Progenitor cell of endocrine pancreas (in vitro differentiated cells): ENCODE measurements around the gene ZNF491. TPM values are rescaled to one million over a fixed set of nuclear protein-coding genes. Genes with fewer than 3 reads are reported as not detected.
A peak's percentile ranks its signal among the peaks of the same experiment; 100 is the strongest.
"Not testable (repeated sequence)": the region's sequence is repeated elsewhere in the genome, so short reads cannot be mapped to it uniquely, and the experiment has no call there.

ENCODE experiments used
- DNase-seq: peaks from one replicate; pipeline ENCODE4 v3.0.0; 2021; ENCODE audit warnings: low spot score; ENCODE audit not compliant: unreplicated experiment
- H3K27ac Mint-ChIP-seq: 2 replicates; pipeline ENCODE4 v1.8.0; 2021; ENCODE audit warnings: mild to moderate bottlenecking, moderate library complexity, mixed read lengths
- H3K27me3 Mint-ChIP-seq: 2 replicates; pipeline ENCODE4 v1.8.0; 2021; ENCODE audit warnings: mixed read lengths
- H3K36me3 Mint-ChIP-seq: 2 replicates; pipeline ENCODE4 v1.8.0; 2022; ENCODE audit warnings: mixed read lengths; ENCODE audit not compliant: insufficient read depth
- H3K4me1 Mint-ChIP-seq: 2 replicates; pipeline ENCODE4 v1.8.0; 2021; ENCODE audit warnings: low read depth, mixed read lengths
- H3K4me3 Mint-ChIP-seq: 2 replicates; pipeline ENCODE4 v1.8.0; 2021; ENCODE audit warnings: low read depth, mild to moderate bottlenecking, moderate library complexity, mixed read lengths
- H3K9me3 Mint-ChIP-seq: 2 replicates; pipeline ENCODE4 v1.8.0; 2021; ENCODE audit warnings: low read depth, mixed read lengths
- CTCF ChIP-seq: fragments of 200-600 bp; sonication (generic); IDR thresholded peaks from one replicate; pipeline ENCODE4 v1.5.0; 2021; ENCODE audit warnings: antibody characterized with exemption, mild to moderate bottlenecking; ENCODE audit not compliant: unreplicated experiment
- total RNA-seq: library from RNA; stranded (reverse); gene quantifications from 2 replicates; pipeline ENCODE4 v1.2.1, GENCODE V29; 2021

ZNF491 gene
- total RNA-seq, 1 donor from 2014 or later = 6.5 TPM

DNA sequence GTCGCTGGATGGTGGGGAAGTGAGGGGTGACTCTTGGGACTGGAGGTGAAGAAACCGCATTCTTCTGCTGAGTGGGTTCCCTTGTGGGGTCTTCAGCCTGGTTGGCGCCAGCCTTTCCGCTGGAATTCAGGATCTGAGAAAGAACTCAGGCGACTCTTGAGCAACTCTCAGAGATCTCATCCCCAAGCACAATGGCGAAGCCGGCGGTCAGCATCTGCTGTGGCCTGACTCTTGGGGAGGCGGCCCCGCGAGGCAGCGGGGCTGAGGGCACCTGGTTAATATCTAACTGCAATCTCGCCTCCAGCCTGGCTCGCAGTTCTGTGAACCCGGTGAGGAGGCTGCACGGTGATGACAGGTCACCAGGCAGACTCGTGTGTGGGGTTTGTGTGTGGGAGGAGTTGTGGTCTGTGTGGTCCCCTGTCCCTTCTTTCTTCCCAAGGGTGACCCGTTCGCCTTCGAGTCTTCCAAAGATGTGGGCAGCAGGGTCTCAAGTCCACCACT is 30.6 kb upstream of the ZNF491 start:
- Mint-ChIP-seq H3K36me3 (peaks cover 19% of the 10 kb centered on the region), H3K9me3 (peaks cover 22% of the 10 kb centered on the region), H3K27ac (peak overlapping the region; percentile 97), H3K4me3 (peak overlapping the region; percentile 97), H3K27me3 (peaks cover 25% of the 10 kb centered on the region), H3K4me1 (peaks cover 10% of the 10 kb centered on the region)
- DNase-seq = peak; percentile 41
- no peak for TF ChIP-seq CTCF

GRCh38 chr19:11769995-11770394 is 28.3 kb upstream of the ZNF491 start:
- Mint-ChIP-seq H3K27ac (no peak overlapping the region), H3K4me1 (peaks cover 10% of the 10 kb centered on the region), H3K36me3 (peaks cover 28% of the 10 kb centered on the region), H3K4me3 (no peak overlapping the region), H3K9me3 (peaks cover 36% of the 10 kb centered on the region), H3K27me3 (peaks cover 5% of the 10 kb centered on the region)
- TF ChIP-seq CTCF = no peak
- no peak for DNase-seq

- H3K9me3 Mint-ChIP-seq = peaks cover 45% of the 10 kb centered on the region
- H3K36me3 Mint-ChIP-seq = peaks cover 34% of the 10 kb centered on the region
- H3K4me1 Mint-ChIP-seq, H3K27me3 Mint-ChIP-seq, H3K4me3 Mint-ChIP-seq, DNase-seq, H3K27ac Mint-ChIP-seq: not testable (repeated sequence)
These were observed 26.8 kb upstream of the ZNF491 start for GRCh38 chr19:11771520-11771919.

DNA sequence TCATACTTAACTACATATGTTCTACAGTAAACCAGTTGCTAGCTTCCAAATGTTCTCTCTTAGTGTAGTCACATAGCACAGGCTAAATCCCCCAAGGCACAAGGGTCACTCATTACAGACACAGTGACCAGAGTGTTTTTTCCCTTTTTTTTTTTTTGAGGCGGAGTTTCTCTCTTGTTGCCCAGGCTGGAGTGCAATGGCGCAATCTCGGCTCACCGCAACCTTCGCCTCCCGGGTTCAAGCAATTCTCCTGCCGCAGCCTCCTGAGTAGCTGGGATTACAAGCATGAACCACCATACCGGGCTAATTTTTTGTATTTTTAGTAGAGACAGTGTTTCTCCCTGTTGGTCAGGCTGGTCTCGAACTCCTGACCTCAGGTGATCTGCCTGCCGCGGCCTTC is 21.7 kb upstream of the ZNF491 start:
- Mint-ChIP-seq H3K36me3 (peaks cover 65% of the 10 kb centered on the region), H3K9me3 (peaks cover 55% of the 10 kb centered on the region)
- H3K27ac Mint-ChIP-seq, H3K4me3 Mint-ChIP-seq, H3K4me1 Mint-ChIP-seq, H3K27me3 Mint-ChIP-seq, DNase-seq: not testable (repeated sequence)

DNA sequence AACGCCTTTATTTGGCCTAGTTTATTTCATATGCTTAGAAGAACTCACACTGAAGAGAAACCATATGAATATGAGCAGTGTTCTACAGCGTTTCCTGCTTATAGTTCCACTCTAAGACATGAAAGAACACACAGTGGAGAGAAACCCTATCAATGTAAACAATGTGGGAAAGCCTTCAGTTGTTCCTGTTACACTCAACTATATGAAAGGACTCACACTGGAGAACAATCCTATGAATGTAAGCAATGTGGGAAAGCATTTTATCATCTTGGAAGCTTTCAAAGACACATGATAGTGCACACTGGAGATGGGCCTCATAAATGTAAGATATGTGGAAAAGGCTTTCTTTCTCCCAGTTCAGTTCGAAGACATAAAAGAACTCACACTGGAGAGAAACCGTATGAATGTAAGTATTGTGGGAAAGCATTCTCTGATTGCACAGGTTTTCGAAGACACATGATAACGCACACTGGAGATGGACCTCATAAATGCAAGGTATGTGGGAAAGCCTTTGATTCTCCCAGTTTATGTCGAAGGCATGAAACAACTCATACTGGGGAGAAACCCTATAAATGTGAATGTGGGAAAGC is 17.8 kb upstream of the ZNF491 start:
- peaks cover 49% of the 10 kb centered on the region for H3K9me3 Mint-ChIP-seq
- no peaks in the 10 kb centered on the region for H3K27me3 Mint-ChIP-seq
- no peak overlapping the region for H3K27ac Mint-ChIP-seq
- no peak for DNase-seq
- no peak overlapping the region for H3K4me3 Mint-ChIP-seq
- H3K4me1 Mint-ChIP-seq = no peaks in the 10 kb centered on the region
- no peak for TF ChIP-seq CTCF
- peaks cover 72% of the 10 kb centered on the region for H3K36me3 Mint-ChIP-seq

DNA sequence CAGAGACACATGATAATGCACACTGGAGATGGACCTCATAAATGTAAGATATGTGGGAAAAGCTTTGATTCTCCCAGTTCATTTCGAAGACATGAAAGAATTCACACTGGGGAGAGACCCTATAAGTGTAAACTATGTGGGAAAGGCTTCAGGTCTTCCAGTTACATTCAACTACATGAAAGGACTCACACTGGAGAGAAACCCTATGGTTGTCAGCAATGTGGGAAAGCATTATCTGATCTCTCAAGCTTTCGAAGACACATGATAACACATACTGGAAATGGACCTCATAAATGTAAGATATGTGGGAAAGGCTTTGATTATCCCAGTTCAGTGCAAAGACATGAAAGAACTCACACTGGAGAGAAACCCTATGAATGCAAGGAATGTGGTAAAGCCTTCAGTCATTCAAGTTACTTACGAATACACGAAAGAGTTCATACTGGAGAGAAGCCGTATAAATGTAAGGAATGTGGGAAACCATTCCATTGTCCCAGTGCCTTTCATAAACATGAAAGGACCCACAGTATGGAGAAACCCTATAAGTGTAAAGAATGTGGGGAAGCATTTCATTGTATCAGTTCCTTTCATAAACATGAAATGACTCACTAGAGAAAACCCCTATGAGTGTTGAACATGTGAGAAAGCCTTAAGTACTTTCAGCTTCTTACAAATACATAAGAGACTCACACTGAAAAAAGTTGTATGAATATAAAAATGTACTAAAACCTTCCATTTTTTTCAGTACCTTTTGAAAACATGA is 16.8 kb upstream of the ZNF491 start:
- no peak overlapping the region for H3K4me3 Mint-ChIP-seq
- peaks cover 46% of the 10 kb centered on the region for H3K9me3 Mint-ChIP-seq
- H3K27me3 Mint-ChIP-seq = no peaks in the 10 kb centered on the region
- DNase-seq = no peak
- no peak overlapping the region for H3K27ac Mint-ChIP-seq
- peaks cover 68% of the 10 kb centered on the region for H3K36me3 Mint-ChIP-seq
- no peak for TF ChIP-seq CTCF
- no peaks in the 10 kb centered on the region for H3K4me1 Mint-ChIP-seq
